Ovary (tissue), 3 donors: ENCODE results near the gene POR.

Source experiments
- CTCF ChIP-seq, 3 donors: fragments of 450-650 bp in 2 of 3; fragments of 200-600 bp in 1 of 3; IDR thresholded peaks; one replicate each; pipeline versions ENCODE4 v1.5.1 to v1.8.0; 2016 to 2022; ENCODE audit warnings: antibody characterized with exemption in 3 of 3, mild to moderate bottlenecking in 1 of 3
- EP300 ChIP-seq: sonication (generic); formaldehyde crosslinking; IDR thresholded peaks from one replicate; pipeline ENCODE4 v1.6.1; 2017; ENCODE audit warnings: antibody characterized with exemption
- POLR2A ChIP-seq: fragments of 450-650 bp; IDR thresholded peaks from one replicate; pipeline ENCODE4 v1.6.1; 2017; ENCODE audit warnings: antibody characterized with exemption, mild to moderate bottlenecking, moderate library complexity
- donor health status: DM: no; HTN: no; CAD: no.

GRCh38 chr7:75922966-75923603 lies 8.1 kb downstream of the POR start:
- TF ChIP-seq CTCF (IDR thresholded peaks at IDR 0.05) (no peak), POLR2A (no peak), EP300 (no peak)
